HFFc6 (cell line): ENCODE measurements around the gene PKHD1. TPM values are rescaled to one million over a fixed set of nuclear protein-coding genes. Genes with fewer than 3 reads are reported as not detected.

Experiments used
- DNase-seq: peaks from one replicate; pipeline ENCODE4 v3.0.0-alpha.2; 2018
- H3K27ac Mint-ChIP-seq: 2 replicates; pipeline ENCODE4 v1.8.0; 2020; ENCODE audit warnings: mild to moderate bottlenecking, mixed read lengths
- H3K27me3 Mint-ChIP-seq: 2 replicates; pipeline ENCODE4 v1.8.0; 2021; ENCODE audit warnings: mild to moderate bottlenecking, moderate library complexity, mixed read lengths; ENCODE audit not compliant: insufficient read depth
- H3K36me3 Mint-ChIP-seq: 2 replicates; pipeline ENCODE4 v1.8.0; 2021; ENCODE audit warnings: low read depth, mixed read lengths
- H3K4me1 Mint-ChIP-seq: 2 replicates; pipeline ENCODE4 v1.8.0; 2020; ENCODE audit warnings: low read depth, mixed read lengths
- H3K4me3 Mint-ChIP-seq: 2 replicates; pipeline ENCODE4 v1.8.0; 2020; ENCODE audit warnings: mild to moderate bottlenecking, moderate library complexity, mixed read lengths
- H3K9me3 Mint-ChIP-seq: 2 replicates; pipeline ENCODE4 v1.8.0; 2020; ENCODE audit warnings: mild to moderate bottlenecking, mixed read lengths
- CTCF ChIP-seq: fragments of 200-600 bp; sonication (generic); IDR thresholded peaks from 2 replicates; pipeline ENCODE4 v1.5.0; 2021; ENCODE audit warnings: antibody characterized with exemption, mild to moderate bottlenecking
- total RNA-seq, 6 experiments: library from RNA; stranded (reverse); fragmentation: NEBNext Ultra II Directional; extraction: Animal tissue kit (Norgen Biotek cat#: 25700); gene quantifications; 2 replicates in 1 of 6; 3 replicates in 5 of 6; pipeline ENCODE4 v1.2.3, GENCODE V29; 2021

PKHD1 gene
- total RNA-seq, 6 experiments from 2014 or later = not detected

GRCh38 chr6:51962354-51962753 lies 125.1 kb downstream of the PKHD1 start:
- Mint-ChIP-seq H3K36me3 (no peaks in the 10 kb centered on the region), H3K27me3 (no peaks in the 10 kb centered on the region; the same call in 1 of the 2 replicates), H3K4me3 (no peak overlapping the region), H3K27ac (no peak overlapping the region), H3K9me3 (no peaks in the 10 kb centered on the region), H3K4me1 (no peaks in the 10 kb centered on the region)
- TF ChIP-seq CTCF = no peak
- no peak for DNase-seq

GRCh38 chr6:51960419-51960818 lies 127.0 kb downstream of the PKHD1 start:
- no peak for TF ChIP-seq CTCF
- no peak overlapping the region for H3K27ac Mint-ChIP-seq
- no peaks in the 10 kb centered on the region for H3K36me3 Mint-ChIP-seq
- no peak overlapping the region for H3K4me3 Mint-ChIP-seq
- DNase-seq = no peak
- H3K4me1 Mint-ChIP-seq = no peaks in the 10 kb centered on the region
- H3K27me3 Mint-ChIP-seq = no peaks in the 10 kb centered on the region; the same call in 1 of the 2 replicates
- H3K9me3 Mint-ChIP-seq = no peaks in the 10 kb centered on the region

- Mint-ChIP-seq H3K27me3 (no peaks in the 10 kb centered on the region; the same call in 1 of the 2 replicates), H3K27ac (no peak overlapping the region), H3K36me3 (no peaks in the 10 kb centered on the region), H3K4me1 (no peaks in the 10 kb centered on the region), H3K4me3 (no peak overlapping the region), H3K9me3 (no peaks in the 10 kb centered on the region)
- peak; percentile 82 for TF ChIP-seq CTCF
- peak; percentile 55 for DNase-seq
These were observed 127.5 kb downstream of the PKHD1 start for GRCh38 chr6:51959744-51960383.

GRCh38 chr6:51954681-51955080 lies 132.7 kb downstream of the PKHD1 start:
- no peak overlapping the region for H3K27ac Mint-ChIP-seq
- no peak for DNase-seq
- no peaks in the 10 kb centered on the region for H3K4me1 Mint-ChIP-seq
- H3K27me3 Mint-ChIP-seq = no peaks in the 10 kb centered on the region; the same call in 1 of the 2 replicates
- H3K36me3 Mint-ChIP-seq = no peaks in the 10 kb centered on the region
- no peak overlapping the region for H3K4me3 Mint-ChIP-seq
- TF ChIP-seq CTCF = no peak
- H3K9me3 Mint-ChIP-seq = no peaks in the 10 kb centered on the region

GRCh38 chr6:51953246-51953645 lies 134.2 kb downstream of the PKHD1 start:
- H3K4me3 Mint-ChIP-seq = no peak overlapping the region
- no peaks in the 10 kb centered on the region; the same call in 1 of the 2 replicates for H3K27me3 Mint-ChIP-seq
- H3K27ac Mint-ChIP-seq = no peak overlapping the region
- H3K9me3 Mint-ChIP-seq = no peaks in the 10 kb centered on the region
- TF ChIP-seq CTCF = no peak
- no peaks in the 10 kb centered on the region for H3K4me1 Mint-ChIP-seq
- no peaks in the 10 kb centered on the region for H3K36me3 Mint-ChIP-seq
- DNase-seq = no peak
